NCI-H2196 treated with DMSO at 0.1 percent for 48 hours (cell line): ENCODE measurements around the gene AQP12B.
"Not testable (repeated sequence)": the region's sequence is repeated elsewhere in the genome, so short reads cannot be mapped to it uniquely, and the experiment has no call there.

Experiments used
- DNase-seq: peaks from one replicate; lab custom pipeline; 2025; ENCODE audit not compliant: unreplicated experiment; lab: John Stamatoyannopoulos, UW

Gene AQP12B

GRCh38 chr2:240685771-240686371, 3.2 kb upstream of the AQP12B start:
- DNase-seq = peak; percentile 15

- not testable (repeated sequence) for DNase-seq
Measured at GRCh38 chr2:240683980-240684728, 1.5 kb upstream of the AQP12B start.

DNA sequence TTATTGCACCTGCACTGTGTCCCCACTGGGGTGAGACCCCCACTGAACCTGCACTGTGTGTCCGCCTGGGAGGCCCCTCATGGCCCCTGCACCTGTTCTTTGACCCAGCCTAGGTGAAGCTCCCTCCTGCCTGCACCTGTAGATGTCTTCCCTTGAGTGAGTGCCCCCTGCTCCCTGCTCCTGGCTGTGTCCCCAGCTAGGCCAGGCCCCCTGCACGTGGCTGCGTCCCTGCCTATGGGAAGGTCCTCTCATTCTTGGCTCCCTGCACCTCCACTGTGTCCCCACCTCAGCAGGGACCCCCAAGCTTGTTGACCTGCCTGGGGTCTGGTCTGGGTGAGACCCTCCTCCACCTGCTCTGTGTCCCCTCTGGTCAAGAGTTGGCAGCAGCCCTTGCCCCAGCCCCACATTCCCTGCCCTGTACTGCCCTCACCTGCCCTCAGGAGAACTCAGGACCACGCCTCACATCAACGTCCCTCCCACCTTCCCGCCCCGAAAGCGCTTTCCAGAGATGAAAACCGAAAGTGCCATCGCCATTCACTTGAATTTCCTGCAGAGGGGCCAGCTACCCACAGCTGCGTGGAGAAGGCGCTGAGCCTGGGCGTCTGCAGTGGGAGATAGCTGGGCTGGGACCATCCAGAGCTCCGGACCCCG, 769 bp upstream of the AQP12B start:
- not testable (repeated sequence) for DNase-seq

DNA sequence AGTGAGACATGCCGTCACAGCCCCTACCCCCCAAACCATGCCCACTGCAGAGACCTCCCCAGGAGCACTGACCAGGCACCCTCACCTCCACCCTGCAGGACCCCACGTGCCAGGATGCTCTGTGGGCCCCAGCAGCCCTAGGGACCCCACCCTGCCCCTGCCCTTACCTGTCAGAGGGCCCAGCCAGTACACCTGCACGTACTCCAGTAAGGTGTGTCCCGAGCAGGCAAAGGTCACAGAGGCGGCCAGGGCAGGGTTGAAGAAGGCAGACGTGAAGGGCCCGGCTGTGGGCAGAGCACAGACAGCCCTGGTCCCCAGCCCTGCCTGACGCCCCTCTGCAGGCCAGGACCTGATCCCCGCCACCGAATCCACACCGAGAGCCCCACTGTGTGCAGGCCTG, 2.5 kb downstream of the AQP12B start:
- DNase-seq = not testable (repeated sequence)

- not testable (repeated sequence) for DNase-seq
Measured at GRCh38 chr2:240678909-240679308, 3.8 kb downstream of the AQP12B start.

DNA sequence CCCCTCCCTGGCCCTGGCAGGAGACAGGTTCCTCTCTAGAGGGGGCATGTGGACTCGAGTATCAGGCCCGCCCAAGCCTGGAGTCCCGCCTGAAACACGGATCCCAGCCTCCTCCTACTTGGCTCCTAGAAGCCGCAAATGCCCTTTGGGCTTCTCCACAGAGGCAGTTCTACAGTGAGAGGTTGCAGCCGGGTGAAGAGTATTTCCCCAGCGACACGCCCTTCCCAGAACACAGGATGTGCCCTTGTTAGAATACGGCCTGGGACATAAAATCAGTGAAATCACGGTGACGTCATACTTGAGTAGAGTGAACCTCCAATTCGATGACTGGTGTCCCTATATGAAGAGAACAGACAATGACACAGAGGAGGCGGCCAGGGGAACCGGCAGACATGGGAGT, 4.6 kb downstream of the AQP12B start:
- not testable (repeated sequence) for DNase-seq

- not testable (repeated sequence) for DNase-seq
Measured at GRCh38 chr2:240675345-240675744, 7.3 kb downstream of the AQP12B start.

DNA sequence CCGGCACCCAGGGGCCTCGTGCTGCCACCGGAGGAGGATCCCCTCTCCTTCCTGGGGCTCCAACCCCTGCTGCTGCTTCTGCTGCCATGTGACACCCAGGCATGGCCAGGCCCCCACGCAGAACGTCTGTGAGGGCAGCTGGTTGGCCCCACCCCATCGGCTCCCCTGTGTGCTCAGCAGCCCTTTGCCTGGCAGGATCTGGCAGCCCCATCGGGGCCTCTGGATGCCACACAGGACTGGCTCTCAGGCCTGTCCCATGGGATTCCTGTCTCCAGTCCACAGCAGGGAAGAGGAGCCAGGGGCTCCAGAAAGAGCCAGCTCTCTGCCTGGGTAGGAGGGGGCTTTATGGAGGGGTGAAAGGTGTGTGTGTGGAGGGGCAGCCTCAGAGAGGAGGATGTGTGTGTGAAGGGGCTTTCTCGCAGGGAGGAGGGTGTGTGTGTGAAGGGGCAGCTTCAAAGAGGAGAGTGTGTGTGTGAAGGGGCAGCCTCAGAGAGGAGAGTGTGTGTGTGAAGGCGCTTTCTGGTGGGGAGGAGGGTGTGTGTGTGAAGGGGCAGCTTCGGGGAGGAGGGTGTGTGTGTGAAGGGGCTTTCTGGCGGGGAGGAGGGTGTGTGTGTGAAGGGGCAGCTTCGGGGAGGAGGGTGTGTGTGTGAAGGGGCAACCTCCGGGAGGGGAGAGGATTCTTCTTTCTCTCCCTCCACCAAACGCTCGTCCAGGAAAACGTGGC, 8.1 kb downstream of the AQP12B start:
- DNase-seq = not testable (repeated sequence)

DNA sequence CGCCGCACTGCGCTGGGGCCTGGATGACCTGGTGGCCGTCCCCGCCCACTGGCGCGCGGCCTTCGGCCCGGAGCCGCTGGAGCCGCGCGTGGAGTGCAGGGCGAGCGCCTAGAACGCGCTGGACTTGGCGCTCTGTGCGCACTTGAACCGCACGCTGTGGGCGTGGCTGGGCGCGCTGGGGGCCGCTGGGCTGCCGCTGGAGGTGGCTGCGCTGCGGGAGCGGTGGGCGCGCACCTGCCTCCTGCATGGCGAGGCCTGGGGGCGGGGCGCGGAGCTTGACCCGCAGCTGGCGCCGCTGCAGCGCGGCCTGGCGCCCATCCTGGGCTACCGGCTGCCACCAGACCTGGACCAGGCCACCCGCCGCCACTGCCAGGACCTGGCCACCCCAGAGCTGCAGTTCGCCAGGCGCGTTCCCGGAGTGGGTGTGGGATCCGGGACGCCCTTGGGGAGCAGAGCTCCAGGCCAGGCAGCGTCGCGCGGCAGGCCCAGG, 9.9 kb downstream of the AQP12B start:
- DNase-seq = no peak

DNA sequence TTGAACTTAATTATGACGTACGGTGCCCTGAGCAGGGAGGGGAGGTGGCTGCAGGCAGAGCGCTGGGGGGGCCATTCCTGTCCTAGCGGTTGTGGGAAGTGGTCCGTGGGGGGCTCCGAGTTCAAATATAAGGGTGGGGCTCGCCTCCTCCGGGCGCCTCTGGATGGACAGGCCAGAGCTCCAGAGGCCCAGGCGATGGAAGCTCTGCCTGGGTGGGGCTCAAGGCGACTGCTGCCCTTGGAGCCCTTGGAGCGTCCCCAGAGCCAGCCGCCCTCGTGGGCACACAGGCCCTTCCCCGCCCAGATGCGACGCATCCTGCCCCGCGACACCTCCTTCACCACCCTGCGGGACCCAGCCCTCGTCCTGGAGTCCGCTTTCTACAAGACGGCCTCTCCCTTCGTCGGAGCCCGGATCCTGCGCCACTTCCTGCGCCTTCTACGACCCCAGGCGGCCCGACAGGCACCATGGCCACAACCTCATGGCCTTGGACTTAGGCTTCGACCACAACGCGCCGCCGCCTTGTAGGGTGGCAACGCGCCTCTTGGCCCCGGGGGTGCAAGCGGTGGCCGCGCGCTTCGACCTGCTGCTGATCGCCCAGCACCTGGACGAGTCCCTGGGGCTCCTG, 10.5 kb downstream of the AQP12B start:
- no peak for DNase-seq

- DNase-seq = no peak
Measured at GRCh38 chr2:240670950-240671349, 11.7 kb downstream of the AQP12B start.

DNA sequence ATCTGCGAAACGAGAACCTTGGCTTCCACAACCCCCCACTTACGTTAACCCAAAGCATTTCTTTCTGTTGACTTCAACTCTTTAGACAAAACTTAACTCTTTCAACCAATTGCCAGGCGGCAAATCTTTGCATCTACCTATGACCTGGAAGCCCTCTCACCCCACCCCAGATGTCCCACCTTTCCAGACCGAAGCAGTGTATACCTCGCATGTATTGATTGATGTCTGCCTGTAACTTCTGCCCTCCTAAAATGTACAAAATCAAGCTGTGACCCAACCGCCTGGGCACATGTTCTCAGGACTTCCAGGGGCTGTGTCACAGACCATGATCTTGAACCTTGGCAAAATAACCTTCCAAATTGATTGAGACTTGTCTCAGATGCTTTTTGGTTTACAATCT, 12.3 kb downstream of the AQP12B start:
- DNase-seq = no peak

GRCh38 chr2:240664622-240665021, 18.1 kb downstream of the AQP12B start:
- DNase-seq = no peak

DNA sequence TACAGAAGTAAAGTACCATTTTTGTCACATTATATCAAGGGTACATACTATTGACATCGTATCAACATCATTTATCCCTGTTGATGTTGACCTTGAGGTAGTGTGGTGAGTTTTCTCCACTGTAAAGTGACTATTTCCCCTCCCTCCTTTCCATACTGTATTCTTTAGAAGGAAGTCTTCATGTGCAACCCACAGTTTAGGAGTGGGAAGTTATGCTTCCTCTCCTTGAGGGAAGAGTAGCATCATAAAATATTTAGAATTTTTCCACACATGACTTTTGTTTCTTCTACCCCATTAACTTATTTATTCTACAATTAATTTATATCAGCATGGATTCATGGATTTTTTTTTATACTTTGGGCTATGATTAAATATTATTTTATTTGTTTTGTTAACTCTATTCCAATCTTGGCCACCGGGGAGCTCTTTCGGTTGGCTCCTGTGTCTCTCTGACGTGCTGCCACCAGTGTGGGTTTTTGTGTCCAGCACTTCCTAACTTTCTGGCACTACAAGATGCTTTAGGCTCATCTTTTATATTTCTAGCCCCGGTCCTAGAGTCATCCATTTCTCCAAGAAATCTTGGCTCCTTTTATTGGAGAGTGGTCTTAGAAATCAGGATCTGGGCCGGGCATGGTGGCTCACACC, 19.0 kb downstream of the AQP12B start:
- DNase-seq = no peak

DNA sequence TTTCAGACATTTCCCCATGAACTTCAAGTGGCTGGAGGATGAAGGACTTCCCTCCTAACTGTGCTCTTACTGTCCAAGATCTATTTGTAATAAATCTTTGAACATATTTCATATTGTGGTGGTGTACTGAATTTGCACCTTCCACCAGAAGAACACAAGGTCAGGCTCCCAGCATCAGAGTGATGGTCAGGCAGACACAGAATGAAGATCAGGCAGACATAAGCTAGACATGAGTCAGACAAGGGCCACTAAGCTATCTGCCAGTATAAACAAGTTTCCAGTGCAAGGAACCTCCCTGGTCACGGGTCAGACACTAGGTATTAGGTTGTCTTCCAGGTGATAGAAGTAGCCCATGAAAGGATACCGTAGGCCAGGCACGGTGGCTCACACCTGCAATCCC, 20.0 kb downstream of the AQP12B start:
- DNase-seq = no peak

DNA sequence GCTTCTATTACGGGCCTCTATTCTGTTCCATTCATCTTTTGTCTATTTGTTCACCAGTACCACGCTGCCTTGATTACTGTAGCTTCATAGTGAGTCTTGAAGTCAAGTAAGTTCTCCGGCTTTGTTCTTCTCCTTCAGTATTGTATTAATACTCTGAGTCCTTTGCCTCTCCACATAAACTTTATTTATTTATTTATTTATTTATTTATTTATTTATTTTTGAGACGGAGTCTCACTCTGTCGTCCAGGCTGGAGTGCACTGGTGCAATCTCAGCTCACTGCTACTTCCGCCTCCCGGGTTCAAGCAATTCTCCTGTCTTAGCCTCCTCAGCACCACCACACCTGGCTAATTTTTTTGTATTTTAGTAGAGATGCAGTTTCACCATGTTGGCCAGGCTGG, 22.8 kb downstream of the AQP12B start:
- DNase-seq = not testable (repeated sequence)

DNA sequence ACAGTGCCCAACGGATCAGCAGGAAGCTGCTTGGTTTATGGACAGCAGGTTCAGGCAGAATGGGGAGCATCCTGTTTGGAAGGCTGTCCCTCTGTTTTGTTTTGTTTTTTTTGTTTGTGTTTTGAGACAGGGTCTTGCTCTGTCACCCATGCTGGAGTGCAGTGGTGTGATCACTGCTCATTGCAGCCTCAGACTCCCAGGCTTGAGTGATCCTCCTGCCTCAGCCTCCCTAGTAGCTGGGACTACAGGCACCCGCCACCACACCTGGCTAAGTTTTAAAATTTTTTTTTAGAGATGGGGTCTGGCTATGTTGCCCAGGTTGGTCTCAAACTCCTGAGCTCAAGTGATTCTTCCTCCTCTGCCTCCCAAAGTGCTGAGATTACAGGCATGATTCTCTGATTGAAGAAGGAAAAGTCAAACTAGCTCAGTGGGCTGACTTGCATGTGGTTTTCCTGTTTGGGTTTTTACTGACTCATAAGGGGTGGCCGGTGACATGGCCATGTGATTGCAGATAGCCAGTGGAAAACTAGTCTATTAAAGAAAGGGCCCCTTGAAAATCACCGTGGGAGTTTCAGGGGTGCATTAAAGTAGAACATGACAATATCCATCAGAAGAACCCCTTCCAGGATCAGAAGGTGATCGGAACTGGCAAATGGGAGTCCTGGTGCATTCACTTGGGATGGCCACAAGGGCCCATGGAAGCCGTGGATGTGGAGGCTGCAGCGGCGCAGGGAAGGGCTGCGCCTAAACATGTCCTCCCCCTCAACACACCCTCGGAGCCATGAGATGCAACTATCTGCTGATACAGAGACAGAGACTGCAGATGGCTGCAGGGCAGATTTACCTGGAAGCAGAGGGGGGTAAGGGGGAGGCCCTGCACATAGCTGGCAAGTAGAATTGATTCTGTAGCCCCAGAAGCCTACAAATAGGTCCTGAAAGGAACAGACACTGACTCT, 26.5 kb downstream of the AQP12B start:
- no peak for DNase-seq

- DNase-seq = no peak
Measured at GRCh38 chr2:240651185-240651584, 31.5 kb downstream of the AQP12B start.

DNA sequence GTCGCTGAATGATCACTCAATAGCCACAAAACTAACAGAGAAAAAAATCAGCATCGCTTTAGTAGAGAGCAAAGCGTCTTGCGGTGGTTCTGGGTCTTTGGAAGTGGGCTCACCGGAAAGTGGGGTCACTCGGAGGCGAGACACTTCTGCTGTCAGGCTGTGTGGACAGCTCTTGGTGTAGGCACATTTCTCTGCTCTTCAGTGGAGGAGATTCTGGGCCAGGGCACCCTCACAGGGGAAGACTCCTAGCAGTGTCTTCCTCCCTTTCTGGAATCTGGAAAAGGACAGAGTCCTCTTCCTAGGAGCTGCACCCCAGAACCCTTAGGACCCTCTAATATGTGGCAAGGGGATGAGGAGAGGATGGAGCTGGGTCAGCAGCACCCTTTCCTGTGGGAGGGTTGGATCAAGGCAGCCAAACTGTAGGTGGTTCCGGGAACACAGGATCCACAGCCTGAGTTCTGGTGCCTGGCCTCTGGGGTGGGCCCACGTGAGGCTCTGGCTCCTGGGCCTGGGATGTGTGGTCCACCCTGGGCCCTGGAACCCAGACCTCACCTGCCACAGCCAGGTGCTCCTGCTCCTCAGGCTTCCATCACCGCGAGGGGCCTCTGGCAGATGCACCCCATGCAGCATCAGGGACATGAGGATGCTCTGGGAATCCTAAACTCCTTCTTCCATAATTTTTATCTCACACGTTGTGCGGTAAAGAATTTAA, 32.3 kb downstream of the AQP12B start:
- no peak for DNase-seq
